Naive B cell (primary cell): ENCODE data around the gene ATP2C1. TPM values are rescaled to one million over a fixed set of nuclear protein-coding genes. Genes with fewer than 3 reads are reported as not detected.
A peak's percentile ranks its signal among the peaks of the same experiment; 100 is the strongest.
"Not testable (repeated sequence)": the region's sequence is repeated elsewhere in the genome, so short reads cannot be mapped to it uniquely, and the experiment has no call there.

ENCODE experiments used
- ATAC-seq, 2 donors: fragments of 150-1000 bp; cut with Tn5 transposase; 2 replicates each; pipeline ENCODE4 v1.10.0; 2021; ENCODE audit warnings: low read depth in 2 of 2, mild to moderate bottlenecking in 2 of 2, moderate library complexity in 2 of 2
- DNase-seq: peaks from one replicate; pipeline ENCODE4 v3.0.0; 2022
- H3K27ac Mint-ChIP-seq, 6 donors: one replicate each; pipeline ENCODE4 v1.8.0; 2020 to 2022; ENCODE audit warnings: mild to moderate bottlenecking in 6 of 6, mixed read lengths in 6 of 6, moderate library complexity in 5 of 6, inconsistent platforms in 2 of 6
- H3K27me3 Mint-ChIP-seq, 3 donors: one replicate each; pipeline ENCODE4 v1.8.0; 2021 to 2022; ENCODE audit warnings: mixed read lengths in 3 of 3, mild to moderate bottlenecking in 1 of 3
- H3K36me3 Mint-ChIP-seq, 2 donors: one replicate each; pipeline ENCODE4 v1.8.0; 2020 to 2022; ENCODE audit warnings: mixed read lengths in 2 of 2, inconsistent platforms in 1 of 2, mild to moderate bottlenecking in 1 of 2
- H3K4me1 Mint-ChIP-seq, 3 donors: one replicate each; pipeline ENCODE4 v1.8.0; 2020 to 2022; ENCODE audit warnings: mixed read lengths in 3 of 3, inconsistent platforms in 1 of 3, mild to moderate bottlenecking in 1 of 3, moderate library complexity in 1 of 3
- H3K4me3 Mint-ChIP-seq, 8 donors: one replicate each; pipeline ENCODE4 v1.8.0; 2020 to 2022; ENCODE audit warnings: mild to moderate bottlenecking in 8 of 8, mixed read lengths in 8 of 8, moderate library complexity in 8 of 8, inconsistent platforms in 2 of 8
- H3K9me3 Mint-ChIP-seq, 7 donors: one replicate each; pipeline ENCODE4 v1.8.0; 2020 to 2022; ENCODE audit warnings: mixed read lengths in 7 of 7, mild to moderate bottlenecking in 5 of 7, inconsistent platforms in 2 of 7, moderate library complexity in 1 of 7
- polyA plus RNA-seq, 6 donors: library from polyadenylated mRNA; unstranded; fragments of 300-500 nt; fragmentation: Illumina TruSeq; gene quantifications; one replicate each; pipeline ENCODE4 v1.2.3, GENCODE V29; 2021; ENCODE audit warnings: low read depth in 6 of 6

ATP2C1 gene
- polyA plus RNA-seq, 6 donors from 2014 or later, result 8.6 to 17.5 (median 12.7) TPM

DNA sequence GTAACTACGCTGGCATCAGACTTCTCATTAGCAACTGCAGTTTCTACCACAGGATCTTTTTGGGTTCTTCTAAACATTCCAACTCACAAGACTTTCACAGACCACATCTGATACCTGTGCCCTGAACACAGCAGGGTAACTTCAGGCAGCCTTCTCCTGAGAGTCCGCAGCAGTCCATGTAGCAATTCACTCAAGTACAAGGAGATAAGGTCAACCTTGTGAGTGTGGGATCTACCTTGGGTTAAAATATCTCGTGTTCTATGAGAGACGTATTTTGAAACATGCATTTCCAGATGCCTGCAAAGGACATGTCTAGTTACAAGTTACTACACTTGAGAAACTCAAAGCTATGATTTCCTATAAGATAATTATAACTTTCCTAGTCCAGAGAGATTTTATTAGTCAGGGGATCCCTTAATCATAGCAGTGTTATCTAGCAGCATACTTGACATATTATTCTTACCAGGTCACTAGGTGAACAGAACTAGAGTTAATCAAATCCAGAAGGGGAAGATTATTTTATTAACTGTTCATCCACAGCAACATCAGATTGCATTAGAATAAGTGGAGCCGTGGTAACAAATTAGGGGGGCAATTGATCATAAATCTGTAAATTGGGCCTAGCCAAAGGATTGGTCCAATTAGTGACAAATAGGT is 66.4 kb downstream of the ATP2C1 start:
- no peak overlapping the region for H3K27ac Mint-ChIP-seq
- H3K27me3 Mint-ChIP-seq, result no peaks in the 10 kb centered on the region
- no peaks in the 10 kb centered on the region for H3K9me3 Mint-ChIP-seq
- DNase-seq (no peak), ATAC-seq (no peak)
- H3K4me3 Mint-ChIP-seq, result no peak overlapping the region
- H3K36me3 Mint-ChIP-seq, result peaks cover 27 to 30% of the 10 kb centered on the region in 2 donors
- H3K4me1 Mint-ChIP-seq, result no peaks in the 10 kb centered on the region

DNA sequence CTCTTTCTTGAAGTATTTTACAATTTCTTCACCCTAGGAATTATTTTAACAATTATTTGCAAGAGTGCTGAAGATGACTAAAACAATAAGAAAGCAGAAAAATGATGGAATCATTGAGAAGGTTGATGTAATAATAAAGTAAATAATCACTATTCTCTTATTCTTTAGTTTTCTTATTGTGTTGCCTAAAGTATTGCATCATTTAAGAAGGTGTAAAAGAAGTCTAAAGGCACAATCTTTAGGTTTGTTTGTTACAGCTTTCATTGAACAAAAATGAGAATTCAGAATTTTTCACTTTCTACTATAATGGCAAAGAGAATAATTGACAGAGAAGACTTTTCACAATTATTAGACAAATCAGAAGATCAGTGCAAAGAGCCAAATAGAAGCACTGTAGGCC is 67.6 kb downstream of the ATP2C1 start:
- no peak overlapping the region for H3K4me3 Mint-ChIP-seq
- no peaks in the 10 kb centered on the region for H3K9me3 Mint-ChIP-seq
- no peaks in the 10 kb centered on the region for H3K4me1 Mint-ChIP-seq
- H3K27ac Mint-ChIP-seq, result no peak overlapping the region
- H3K36me3 Mint-ChIP-seq, result peaks cover 27 to 30% of the 10 kb centered on the region in 2 donors
- DNase-seq, result no peak
- no peak for ATAC-seq
- H3K27me3 Mint-ChIP-seq, result no peaks in the 10 kb centered on the region

DNA sequence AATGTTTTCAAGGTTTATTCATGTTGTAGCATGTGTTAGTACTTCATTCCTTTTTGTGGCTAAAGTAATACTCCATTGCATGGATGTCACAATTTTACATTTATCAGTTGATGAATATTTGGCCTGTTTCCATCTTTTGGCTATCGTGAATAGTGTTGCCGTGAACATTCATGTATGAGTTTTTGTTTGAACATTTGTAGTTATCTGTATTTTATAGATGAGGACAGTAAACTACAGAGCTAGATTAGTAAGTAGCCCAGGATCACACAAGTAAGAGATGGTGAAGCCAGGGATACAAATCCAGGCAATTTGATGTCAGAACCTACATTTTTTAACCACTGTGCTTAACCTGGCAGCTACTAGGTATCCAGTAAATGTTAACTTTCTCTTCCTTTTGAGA is 69.6 kb downstream of the ATP2C1 start:
- Mint-ChIP-seq H3K9me3 (no peaks in the 10 kb centered on the region), H3K27me3 (no peaks in the 10 kb centered on the region), H3K4me3 (no peak overlapping the region), H3K27ac (no peak overlapping the region), H3K4me1 (no peaks in the 10 kb centered on the region), H3K36me3 (peaks cover 34 to 48% of the 10 kb centered on the region in 2 donors)
- ATAC-seq (no peak), DNase-seq (no peak)

DNA sequence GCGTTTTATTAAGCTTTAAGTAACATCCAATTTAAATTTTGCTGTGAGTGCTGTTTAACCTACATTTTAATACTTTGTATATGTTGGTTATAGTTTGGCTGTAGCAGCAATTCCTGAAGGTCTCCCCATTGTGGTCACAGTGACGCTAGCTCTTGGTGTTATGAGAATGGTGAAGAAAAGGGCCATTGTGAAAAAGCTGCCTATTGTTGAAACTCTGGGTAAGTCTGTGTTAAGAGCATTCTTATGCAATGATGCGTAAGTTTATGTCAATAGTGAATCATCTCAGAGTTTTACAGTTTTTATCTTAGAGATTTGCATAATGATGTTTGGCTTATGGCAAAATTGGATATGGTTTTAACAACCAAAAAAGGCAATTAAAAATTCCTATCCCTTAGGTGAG is 70.0 kb downstream of the ATP2C1 start:
- H3K27ac Mint-ChIP-seq, result no peak overlapping the region
- no peaks in the 10 kb centered on the region for H3K4me1 Mint-ChIP-seq
- no peaks in the 10 kb centered on the region for H3K9me3 Mint-ChIP-seq
- H3K36me3 Mint-ChIP-seq, result peaks cover 38 to 51% of the 10 kb centered on the region in 2 donors
- no peak for ATAC-seq
- no peak for DNase-seq
- no peak overlapping the region for H3K4me3 Mint-ChIP-seq
- H3K27me3 Mint-ChIP-seq, result no peaks in the 10 kb centered on the region

DNA sequence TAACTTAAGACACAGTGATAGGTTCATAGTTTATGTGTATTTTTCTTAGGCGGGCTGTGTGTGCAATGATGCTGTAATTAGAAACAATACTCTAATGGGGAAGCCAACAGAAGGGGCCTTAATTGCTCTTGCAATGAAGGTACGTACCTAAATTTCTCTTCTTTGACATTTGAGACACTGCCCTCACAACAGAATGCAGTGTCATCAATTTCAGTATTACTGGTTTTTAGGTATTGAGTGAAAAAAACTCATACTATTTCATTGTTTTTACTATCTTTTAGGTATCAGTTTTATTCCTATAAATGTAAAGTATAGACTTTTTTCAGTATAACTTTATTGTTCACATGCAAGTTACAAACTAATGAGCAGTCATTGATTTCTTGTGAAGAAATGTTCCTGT is 73.4 kb downstream of the ATP2C1 start:
- H3K4me1 Mint-ChIP-seq, result no peaks in the 10 kb centered on the region
- ATAC-seq (no peak), DNase-seq (no peak)
- H3K4me3 Mint-ChIP-seq, result no peak overlapping the region
- no peaks in the 10 kb centered on the region for H3K9me3 Mint-ChIP-seq
- H3K27ac Mint-ChIP-seq, result no peak overlapping the region
- H3K36me3 Mint-ChIP-seq, result peaks cover 42 to 43% of the 10 kb centered on the region in 2 donors
- no peaks in the 10 kb centered on the region for H3K27me3 Mint-ChIP-seq

DNA sequence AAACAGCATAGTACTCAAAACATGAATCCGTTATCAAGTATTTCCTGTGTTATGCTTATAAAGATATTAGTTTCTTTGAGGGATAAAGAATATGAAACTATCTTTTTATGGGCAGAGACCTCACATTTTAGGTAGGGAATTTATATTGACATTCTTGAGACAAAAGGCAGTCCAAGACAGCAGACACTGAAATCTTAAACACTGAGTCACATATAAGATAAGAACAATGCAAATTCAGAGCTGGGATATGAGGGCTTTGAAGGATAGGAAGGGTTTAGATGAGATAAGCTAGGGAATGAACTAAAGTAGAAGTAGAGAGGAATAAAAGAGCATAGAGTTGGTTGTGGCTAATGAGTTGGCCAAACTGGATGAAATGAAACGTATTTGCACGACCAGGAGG is 74.3 kb downstream of the ATP2C1 start:
- Mint-ChIP-seq H3K36me3 (peaks cover 43 to 50% of the 10 kb centered on the region in 2 donors), H3K4me1 (no peaks in the 10 kb centered on the region), H3K9me3 (no peaks in the 10 kb centered on the region), H3K27me3 (no peaks in the 10 kb centered on the region), H3K27ac (no peak overlapping the region), H3K4me3 (no peak overlapping the region)
- no peak for DNase-seq
- no peak for ATAC-seq

DNA sequence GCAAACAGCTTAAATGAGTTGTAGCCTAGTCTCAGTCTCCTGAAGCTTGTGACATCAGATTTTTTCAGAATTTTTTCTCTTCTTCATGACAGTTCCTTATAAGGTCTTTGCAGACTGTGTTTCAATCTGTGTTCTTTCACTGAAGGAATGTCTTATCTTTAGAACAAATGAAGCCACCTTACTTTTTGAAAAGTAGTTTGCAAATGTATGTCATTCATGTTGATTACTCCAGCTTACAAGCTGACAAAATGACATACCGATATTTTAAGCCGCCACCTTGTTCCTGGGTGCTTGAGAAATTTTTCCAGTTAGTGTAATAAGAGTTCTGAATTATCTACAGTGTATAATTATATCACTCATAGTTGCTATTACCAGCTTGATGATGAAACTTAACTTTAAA is 75.7 kb downstream of the ATP2C1 start:
- ATAC-seq, result no peak
- peaks cover 43 to 47% of the 10 kb centered on the region in 2 donors for H3K36me3 Mint-ChIP-seq
- H3K27me3 Mint-ChIP-seq, result no peaks in the 10 kb centered on the region
- H3K4me3 Mint-ChIP-seq, result no peak overlapping the region
- H3K27ac Mint-ChIP-seq, result no peak overlapping the region
- H3K9me3 Mint-ChIP-seq, result no peaks in the 10 kb centered on the region
- no peak for DNase-seq
- no peaks in the 10 kb centered on the region for H3K4me1 Mint-ChIP-seq

DNA sequence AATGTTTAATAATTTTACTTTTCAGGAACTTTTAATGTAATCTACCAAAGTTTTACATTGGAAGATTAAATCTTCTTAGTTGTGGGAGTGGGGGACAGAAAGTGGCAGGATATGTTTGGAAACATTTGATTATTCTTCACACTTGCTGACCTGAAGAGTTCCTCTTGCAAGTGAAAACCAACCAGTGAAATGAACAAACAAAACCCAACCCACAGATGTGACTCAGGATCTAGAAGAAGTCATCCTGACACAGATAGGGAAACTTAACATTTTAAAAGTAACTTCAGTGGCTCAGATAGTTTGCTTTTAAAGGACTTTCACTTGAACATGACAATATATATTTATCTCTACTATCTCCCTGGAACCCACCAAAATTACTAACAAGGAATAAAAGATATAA is 77.3 kb downstream of the ATP2C1 start:
- no peaks in the 10 kb centered on the region for H3K4me1 Mint-ChIP-seq
- H3K27me3 Mint-ChIP-seq, result no peaks in the 10 kb centered on the region
- peaks cover 31 to 38% of the 10 kb centered on the region in 2 donors for H3K36me3 Mint-ChIP-seq
- ATAC-seq, result no peak
- H3K9me3 Mint-ChIP-seq, result no peaks in the 10 kb centered on the region
- no peak for DNase-seq
- no peak overlapping the region for H3K27ac Mint-ChIP-seq
- H3K4me3 Mint-ChIP-seq, result no peak overlapping the region

DNA sequence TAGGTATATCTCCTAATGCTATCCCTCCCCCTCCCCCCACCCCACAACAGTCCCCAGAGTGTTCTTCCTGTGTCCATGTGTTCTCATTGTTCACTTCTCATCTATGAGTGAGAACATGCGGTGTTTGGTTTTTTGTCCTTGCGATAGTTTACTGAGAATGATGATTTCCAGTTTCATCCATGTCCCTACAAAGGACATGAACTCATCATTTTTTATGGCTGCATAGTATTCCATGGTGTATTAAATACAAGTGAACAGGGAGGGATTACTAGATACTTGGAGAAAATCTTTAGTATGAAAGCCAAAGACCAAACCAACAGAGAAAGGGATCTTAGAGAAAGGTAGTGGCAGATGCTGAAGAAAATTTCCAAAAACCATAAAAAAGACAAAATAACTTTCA is 78.7 kb downstream of the ATP2C1 start:
- not testable (repeated sequence) for H3K27ac Mint-ChIP-seq, H3K27me3 Mint-ChIP-seq, H3K9me3 Mint-ChIP-seq, DNase-seq, H3K4me3 Mint-ChIP-seq, ATAC-seq, H3K4me1 Mint-ChIP-seq
- peaks cover 18 to 34% of the 10 kb centered on the region in 2 donors for H3K36me3 Mint-ChIP-seq

DNA sequence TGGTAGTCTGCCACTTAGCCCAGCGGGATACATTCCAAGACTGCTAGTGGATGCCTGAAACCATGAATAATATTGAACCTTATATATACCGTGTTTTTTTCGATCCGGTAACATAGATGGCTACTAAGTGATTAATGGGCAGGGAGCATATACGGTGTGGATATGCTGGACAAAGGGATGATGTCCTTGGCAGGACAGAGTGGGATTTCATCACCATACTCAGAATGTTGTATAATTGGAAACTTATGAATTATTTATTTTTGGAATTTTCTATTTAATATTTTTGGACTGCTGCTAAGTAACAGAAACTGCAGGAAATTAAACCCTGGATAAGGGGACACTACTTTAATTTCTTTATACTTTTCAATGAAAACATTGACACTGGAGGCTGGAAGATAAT is 79.5 kb downstream of the ATP2C1 start:
- DNase-seq (no peak), ATAC-seq (no peak)
- Mint-ChIP-seq H3K9me3 (no peaks in the 10 kb centered on the region), H3K27ac (no peak overlapping the region), H3K4me1 (no peaks in the 10 kb centered on the region), H3K36me3 (peaks cover 10 to 31% of the 10 kb centered on the region in 2 donors), H3K4me3 (no peak overlapping the region), H3K27me3 (no peaks in the 10 kb centered on the region)

DNA sequence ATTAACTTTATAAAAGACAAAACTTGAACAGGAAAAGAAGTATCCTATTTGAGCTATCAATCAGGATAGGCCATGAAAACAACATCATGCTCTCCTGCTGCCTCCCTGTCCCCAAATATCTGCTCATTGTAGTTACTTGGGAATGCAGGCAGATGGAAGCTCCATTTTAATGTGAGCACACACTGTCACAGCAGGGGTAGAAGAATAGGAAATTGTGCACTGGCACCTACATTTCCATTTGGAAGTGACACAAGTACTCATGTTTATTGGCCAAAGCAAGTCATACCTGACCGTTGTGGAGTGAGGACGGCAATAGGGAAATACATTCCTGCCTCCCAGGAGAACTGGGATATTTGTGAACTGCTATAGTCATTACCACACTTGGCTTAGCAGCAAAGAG is 80.3 kb downstream of the ATP2C1 start:
- peaks cover 7 to 27% of the 10 kb centered on the region in 2 donors for H3K36me3 Mint-ChIP-seq
- DNase-seq (no peak), ATAC-seq (no peak)
- no peak overlapping the region for H3K27ac Mint-ChIP-seq
- H3K27me3 Mint-ChIP-seq, result no peaks in the 10 kb centered on the region
- H3K4me1 Mint-ChIP-seq, result no peaks in the 10 kb centered on the region
- H3K9me3 Mint-ChIP-seq, result no peaks in the 10 kb centered on the region
- H3K4me3 Mint-ChIP-seq, result no peak overlapping the region

DNA sequence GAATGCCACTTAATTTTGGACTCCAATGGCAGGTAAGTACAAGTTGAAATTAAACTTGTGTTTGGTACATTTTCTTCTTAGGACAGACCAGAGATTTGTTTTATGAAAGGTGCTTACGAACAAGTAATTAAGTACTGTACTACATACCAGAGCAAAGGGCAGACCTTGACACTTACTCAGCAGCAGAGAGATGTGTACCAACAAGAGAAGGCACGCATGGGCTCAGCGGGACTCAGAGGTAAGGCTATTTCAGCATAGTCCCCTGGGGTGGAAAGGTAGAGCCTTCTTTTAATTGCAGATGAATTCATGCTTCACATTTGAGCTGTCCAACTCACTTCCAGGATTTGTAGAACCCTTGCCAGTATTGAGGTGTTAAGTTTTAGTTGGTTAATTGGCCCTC is 81.4 kb downstream of the ATP2C1 start:
- no peak overlapping the region for H3K27ac Mint-ChIP-seq
- H3K36me3 Mint-ChIP-seq, result peaks cover 4 to 29% of the 10 kb centered on the region in 2 donors
- no peak overlapping the region for H3K4me3 Mint-ChIP-seq

DNA sequence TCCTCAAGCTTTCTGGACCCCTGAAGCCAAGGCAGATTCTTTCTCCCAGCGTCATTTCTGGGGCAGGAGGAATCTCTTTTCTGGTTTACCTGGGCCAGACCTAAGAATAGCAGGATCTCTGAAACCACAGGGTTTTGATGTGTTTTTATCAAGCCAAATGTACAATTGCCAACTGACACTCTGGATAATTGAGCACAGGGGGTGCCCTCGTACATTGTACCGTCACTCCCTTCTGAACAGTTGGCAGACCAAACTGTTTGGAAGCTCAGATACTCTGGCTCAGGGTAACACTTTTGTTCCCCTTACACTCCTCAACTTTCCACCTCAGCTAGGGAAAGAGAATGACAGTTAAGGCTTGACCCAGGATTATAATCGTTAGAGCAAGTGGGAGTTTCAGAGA is 82.8 kb downstream of the ATP2C1 start:
- Mint-ChIP-seq H3K27me3 (no peaks in the 10 kb centered on the region), H3K36me3 (peaks cover 0 to 20% of the 10 kb centered on the region in 2 donors), H3K4me3 (no peak overlapping the region), H3K4me1 (no peaks in the 10 kb centered on the region), H3K9me3 (no peaks in the 10 kb centered on the region), H3K27ac (no peak overlapping the region)
- ATAC-seq (no peak), DNase-seq (no peak)

More for the DNA sequence above, 81.4 kb downstream of the ATP2C1 start:
- DNase-seq, result no peak
- no peaks in the 10 kb centered on the region for H3K27me3 Mint-ChIP-seq
- no peak for ATAC-seq
- H3K4me1 Mint-ChIP-seq, result no peaks in the 10 kb centered on the region
- no peaks in the 10 kb centered on the region for H3K9me3 Mint-ChIP-seq

DNA sequence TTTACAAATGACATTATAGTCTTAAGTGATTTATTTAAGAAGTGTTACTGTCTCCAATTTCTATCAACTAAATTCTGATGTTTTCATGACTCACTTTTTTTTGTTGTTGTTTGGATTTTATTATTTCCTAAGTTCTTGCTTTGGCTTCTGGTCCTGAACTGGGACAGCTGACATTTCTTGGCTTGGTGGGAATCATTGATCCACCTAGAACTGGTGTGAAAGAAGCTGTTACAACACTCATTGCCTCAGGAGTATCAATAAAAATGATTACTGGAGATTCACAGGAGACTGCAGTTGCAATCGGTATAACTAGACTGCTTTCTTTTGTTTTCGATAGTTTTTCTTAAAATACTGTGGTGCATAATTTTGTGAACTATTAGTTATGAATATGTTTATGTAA is 85.2 kb downstream of the ATP2C1 start:
- Mint-ChIP-seq H3K9me3 (no peaks in the 10 kb centered on the region), H3K36me3 (peaks cover 0 to 12% of the 10 kb centered on the region in 2 donors), H3K27me3 (no peaks in the 10 kb centered on the region), H3K4me3 (no peak overlapping the region), H3K4me1 (no peaks in the 10 kb centered on the region), H3K27ac (peak overlapping the region in 2 of 6 donors; percentile 42 to 61)
- DNase-seq, result no peak
- ATAC-seq, result no peak

DNA sequence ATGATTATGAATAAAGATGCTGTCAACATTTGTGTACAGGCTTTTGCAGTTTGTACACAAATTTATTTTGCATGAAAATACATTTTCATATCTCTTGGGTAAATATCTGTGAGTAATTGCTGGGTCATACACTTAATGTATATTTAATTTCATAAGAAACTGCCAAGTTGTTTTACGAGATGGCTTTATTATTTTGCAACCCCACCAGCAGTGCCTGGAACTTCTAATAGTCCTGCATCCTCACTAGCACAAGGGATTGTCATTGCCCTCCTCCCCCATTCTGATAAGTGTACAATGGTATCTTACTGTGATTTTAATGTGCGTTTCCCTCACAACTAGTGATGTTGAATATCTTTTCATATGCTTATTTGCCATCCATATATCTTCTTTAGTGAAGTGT is 87.6 kb downstream of the ATP2C1 start:
- Mint-ChIP-seq H3K9me3 (no peaks in the 10 kb centered on the region), H3K4me1 (no peaks in the 10 kb centered on the region), H3K36me3 (peaks cover 0 to 17% of the 10 kb centered on the region in 2 donors), H3K27me3 (no peaks in the 10 kb centered on the region), H3K27ac (no peak overlapping the region), H3K4me3 (no peak overlapping the region)
- no peak for ATAC-seq
- DNase-seq, result no peak
